Progenitor cell of endocrine pancreas (in vitro differentiated cells): ENCODE data around the gene FOXK1. TPM values are rescaled to one million over a fixed set of nuclear protein-coding genes. Genes with fewer than 3 reads are reported as not detected.
A peak's percentile ranks its signal among the peaks of the same experiment; 100 is the strongest.

Experiments used
- DNase-seq: peaks from one replicate; pipeline ENCODE4 v3.0.0; 2021; ENCODE audit warnings: low spot score; ENCODE audit not compliant: unreplicated experiment
- H3K27ac Mint-ChIP-seq: 2 replicates; pipeline ENCODE4 v1.8.0; 2021; ENCODE audit warnings: mild to moderate bottlenecking, moderate library complexity, mixed read lengths
- H3K27me3 Mint-ChIP-seq: 2 replicates; pipeline ENCODE4 v1.8.0; 2021; ENCODE audit warnings: mixed read lengths
- H3K36me3 Mint-ChIP-seq: 2 replicates; pipeline ENCODE4 v1.8.0; 2022; ENCODE audit warnings: mixed read lengths; ENCODE audit not compliant: insufficient read depth
- H3K4me1 Mint-ChIP-seq: 2 replicates; pipeline ENCODE4 v1.8.0; 2021; ENCODE audit warnings: low read depth, mixed read lengths
- H3K4me3 Mint-ChIP-seq: 2 replicates; pipeline ENCODE4 v1.8.0; 2021; ENCODE audit warnings: low read depth, mild to moderate bottlenecking, moderate library complexity, mixed read lengths
- H3K9me3 Mint-ChIP-seq: 2 replicates; pipeline ENCODE4 v1.8.0; 2021; ENCODE audit warnings: low read depth, mixed read lengths
- CTCF ChIP-seq: fragments of 200-600 bp; sonication (generic); IDR thresholded peaks from one replicate; pipeline ENCODE4 v1.5.0; 2021; ENCODE audit warnings: antibody characterized with exemption, mild to moderate bottlenecking; ENCODE audit not compliant: unreplicated experiment
- total RNA-seq: library from RNA; stranded (reverse); gene quantifications from 2 replicates; pipeline ENCODE4 v1.2.1, GENCODE V29; 2021

The FOXK1 gene
- total RNA-seq, 1 donor from 2014 or later: 47.6 TPM

GRCh38 chr7:4720225-4720624 lies 38.1 kb downstream of the FOXK1 start:
- Mint-ChIP-seq H3K27me3 (no peaks in the 10 kb centered on the region), H3K36me3 (peaks cover 22% of the 10 kb centered on the region), H3K4me3 (no peak overlapping the region), H3K9me3 (no peaks in the 10 kb centered on the region), H3K27ac (no peak overlapping the region), H3K4me1 (peaks cover 9% of the 10 kb centered on the region)
- no peak for DNase-seq
- no peak for TF ChIP-seq CTCF

GRCh38 chr7:4722308-4722707 lies 40.2 kb downstream of the FOXK1 start:
- no peak for TF ChIP-seq CTCF
- Mint-ChIP-seq H3K4me3 (no peak overlapping the region), H3K27me3 (no peaks in the 10 kb centered on the region), H3K27ac (no peak overlapping the region), H3K36me3 (peaks cover 14% of the 10 kb centered on the region), H3K9me3 (no peaks in the 10 kb centered on the region), H3K4me1 (peaks cover 20% of the 10 kb centered on the region)
- no peak for DNase-seq

- H3K27ac Mint-ChIP-seq: no peak overlapping the region
- no peak overlapping the region for H3K4me3 Mint-ChIP-seq
- no peak for TF ChIP-seq CTCF
- peaks cover 20% of the 10 kb centered on the region for H3K4me1 Mint-ChIP-seq
- H3K27me3 Mint-ChIP-seq: no peaks in the 10 kb centered on the region
- H3K9me3 Mint-ChIP-seq: no peaks in the 10 kb centered on the region
- DNase-seq: no peak
- H3K36me3 Mint-ChIP-seq: peaks cover 10% of the 10 kb centered on the region
Observed at GRCh38 chr7:4722960-4723630, 41.0 kb downstream of the FOXK1 start.

- no peak for DNase-seq
- H3K27ac Mint-ChIP-seq: peak overlapping the region; percentile 94
- peaks cover 20% of the 10 kb centered on the region for H3K4me1 Mint-ChIP-seq
- no peaks in the 10 kb centered on the region for H3K27me3 Mint-ChIP-seq
- no peak overlapping the region for H3K4me3 Mint-ChIP-seq
- no peak for TF ChIP-seq CTCF
- H3K36me3 Mint-ChIP-seq: peaks cover 6% of the 10 kb centered on the region
- H3K9me3 Mint-ChIP-seq: no peaks in the 10 kb centered on the region
Observed at GRCh38 chr7:4724648-4725013, 42.5 kb downstream of the FOXK1 start.

GRCh38 chr7:4725014-4725849 lies 43.1 kb downstream of the FOXK1 start:
- no peaks in the 10 kb centered on the region for H3K27me3 Mint-ChIP-seq
- H3K4me1 Mint-ChIP-seq: peaks cover 21% of the 10 kb centered on the region
- no peaks in the 10 kb centered on the region for H3K9me3 Mint-ChIP-seq
- no peak overlapping the region for H3K4me3 Mint-ChIP-seq
- DNase-seq: no peak
- TF ChIP-seq CTCF: no peak
- H3K27ac Mint-ChIP-seq: peak overlapping the region; percentile 94
- H3K36me3 Mint-ChIP-seq: peaks cover 4% of the 10 kb centered on the region
